PC-3 (cell line): Measurements from ENCODE around the gene REG3G.

Experiments
- CTCF ChIP-seq: fragments of 300-600 bp; sonication (generic); conservative IDR thresholded peaks from 2 replicates; pipeline ENCODE4 v1.5.1; 2017; ENCODE audit warnings: antibody characterized with exemption, low read depth, mild to moderate bottlenecking, low read length
- EZH2phosphoT487 ChIP-seq: fragments of 300-600 bp; sonication (generic); IDR thresholded peaks from 2 replicates; pipeline ENCODE4 v1.6.1; 2018; ENCODE audit warnings: mild to moderate bottlenecking, antibody characterized with exemption, low read length, borderline replicate concordance

- TF ChIP-seq CTCF (no peak), EZH2phosphoT487 (no peak)
These were observed 41.1 kb upstream of the REG3G start for GRCh38 chr2:78984386-78984785.
